ENCODE results near the gene NUFIP1.

NUFIP1 gene

GRCh38 chr13:44934724-44935123 is 54.5 kb downstream of the NUFIP1 start:
- DNase-seq (ENCODE audit: low read depth in 1 of 2, low spot score in 1 of 2) = peak in 1 of 2 experiments; percentile 14
- no peak for TF ChIP-seq GABPA (IDR thresholded peaks at IDR 0.05; ENCODE audit: low read depth)
- TF ChIP-seq POLR2AphosphoS5 (IDR thresholded peaks at IDR 0.05; ENCODE audit: low read depth) = no peak
- no peak for TF ChIP-seq SPI1 (IDR thresholded peaks at IDR 0.05; ENCODE audit: borderline replicate concordance, low read depth)
- TF ChIP-seq CTCF (IDR thresholded peaks at IDR 0.05; ENCODE audit: insufficient read depth, low read length) = no peak
- TF ChIP-seq REST (IDR thresholded peaks at IDR 0.05; ENCODE audit: insufficient replicate concordance, low read depth) = no peak
- Histone ChIP-seq H3K27ac (replicated peaks) (no peak overlapping the region), H3K4me3 (replicated peaks; ENCODE audit: insufficient read depth, low read length) (no peak overlapping the region), H3K27me3 (ENCODE audit: insufficient read depth, poor library complexity, severe bottlenecking) (no peaks in the 10 kb centered on the region)

GRCh38 chr13:44932850-44933251 is 56.4 kb downstream of the NUFIP1 start:
- Histone ChIP-seq H3K4me3 (replicated peaks; ENCODE audit: insufficient read depth, low read length) (no peak overlapping the region), H3K27ac (replicated peaks) (no peak overlapping the region), H3K27me3 (ENCODE audit: insufficient read depth, poor library complexity, severe bottlenecking) (no peaks in the 10 kb centered on the region)
- DNase-seq (ENCODE audit: low read depth in 1 of 2, low spot score in 1 of 2) = no peak
- no peak for TF ChIP-seq GABPA (IDR thresholded peaks at IDR 0.05; ENCODE audit: low read depth)
- TF ChIP-seq SPI1 (IDR thresholded peaks at IDR 0.05; ENCODE audit: borderline replicate concordance, low read depth) = no peak
- no peak for TF ChIP-seq POLR2AphosphoS5 (IDR thresholded peaks at IDR 0.05; ENCODE audit: low read depth)
- TF ChIP-seq CTCF (IDR thresholded peaks at IDR 0.05; ENCODE audit: insufficient read depth, low read length) = no peak
- no peak for TF ChIP-seq REST (IDR thresholded peaks at IDR 0.05; ENCODE audit: insufficient replicate concordance, low read depth)

- Histone ChIP-seq H3K4me3 (replicated peaks; ENCODE audit: insufficient read depth, low read length) (no peak overlapping the region), H3K27ac (replicated peaks) (no peak overlapping the region), H3K27me3 (ENCODE audit: insufficient read depth, poor library complexity, severe bottlenecking) (no peaks in the 10 kb centered on the region)
- TF ChIP-seq SPI1 (IDR thresholded peaks at IDR 0.05; ENCODE audit: borderline replicate concordance, low read depth) (no peak), POLR2AphosphoS5 (IDR thresholded peaks at IDR 0.05; ENCODE audit: low read depth) (no peak), REST (IDR thresholded peaks at IDR 0.05; ENCODE audit: insufficient replicate concordance, low read depth) (no peak), GABPA (IDR thresholded peaks at IDR 0.05; ENCODE audit: low read depth) (no peak), CTCF (IDR thresholded peaks at IDR 0.05; ENCODE audit: insufficient read depth, low read length) (no peak)
- DNase-seq (ENCODE audit: low read depth in 1 of 2, low spot score in 1 of 2) = no peak
Measured at GRCh38 chr13:44932171-44932849, 57.0 kb downstream of the NUFIP1 start.
